Sigmoid colon (tissue), 7 donors: ENCODE results near the gene DTNBP1. TPM values are rescaled to one million over a fixed set of nuclear protein-coding genes. Genes with fewer than 3 reads are reported as not detected.
A peak's percentile ranks its signal among the peaks of the same experiment; 100 is the strongest.

ENCODE experiments used
- DNase-seq: peaks from one replicate; pipeline ENCODE4 v3.0.0-alpha.2; 2019
- H3K27ac ChIP-seq, 4 donors: fragments of 200-600 bp; sonication (generic); one replicate each; pipeline ENCODE4 v1.5.1; 2016 to 2019; ENCODE audit warnings: mild to moderate bottlenecking in 1 of 4
- H3K27me3 ChIP-seq, 3 donors: fragments of 200-600 bp; sonication (generic); one replicate each; pipeline ENCODE4 v1.5.1; 2019; ENCODE audit warnings: mild to moderate bottlenecking in 1 of 3
- H3K36me3 ChIP-seq, 4 donors: fragments of 200-600 bp; sonication (generic); one replicate each; pipeline ENCODE4 v1.5.1; 2016 to 2019
- H3K4me1 ChIP-seq, 4 donors: fragments of 200-600 bp; sonication (generic); one replicate each; pipeline ENCODE4 v1.5.1; 2017 to 2019
- H3K4me3 ChIP-seq, 4 donors: fragments of 200-600 bp; sonication (generic); one replicate each; pipeline ENCODE4 v1.5.1; 2017 to 2019; ENCODE audit warnings: mild to moderate bottlenecking in 2 of 4, moderate library complexity in 1 of 4
- H3K9me3 ChIP-seq, 4 donors: fragments of 200-600 bp in 3 of 4; sonication (generic) in 3 of 4; one replicate each; pipeline versions ENCODE4 v1.5.1 to v1.6.1; 2013 to 2019
- EP300 ChIP-seq, 4 donors: sonication (generic); formaldehyde crosslinking; IDR thresholded peaks; one replicate each; pipeline ENCODE4 v1.6.1; 2017; ENCODE audit warnings: antibody characterized with exemption in 4 of 4
- POLR2A ChIP-seq, 2 donors: fragments of 450-650 bp; IDR thresholded peaks; one replicate each; pipeline ENCODE4 v1.6.1; 2016; ENCODE audit warnings: antibody characterized with exemption in 2 of 2, mild to moderate bottlenecking in 2 of 2, moderate library complexity in 2 of 2
- POLR2AphosphoS5 ChIP-seq, 4 donors: sonication (generic); formaldehyde crosslinking; IDR thresholded peaks; one replicate each; pipeline ENCODE4 v1.6.1; 2017; ENCODE audit warnings: antibody characterized with exemption in 4 of 4
- WGBS, 2 donors: extraction: QIAGEN DNeasy Blood & Tissue Kit; methylation state at CpG; one replicate each; pipeline ENCODE4 v1.1.7; 2013; 5-methylcytosine and 5-hydroxymethylcytosine counted together
- intact Hi-C: fragments of 100-400 bp; cut with DNase I; formaldehyde crosslinking; loops from one replicate; pipeline ENCODE4 v1.15.1; 2023
- polyA plus RNA-seq, 3 donors: library from polyadenylated mRNA; stranded (reverse); fragments of 200-250 nt; gene quantifications; one replicate each; pipeline ENCODE4 v1.2.3, GENCODE V29; 2013
- total RNA-seq, 4 donors: library from RNA; depleted of rRNA; stranded (reverse); fragments of >200 nt; gene quantifications; one replicate each; pipeline ENCODE4 v1.1.0, GENCODE V29; 2016
- TF ChIP-seq, protein P1 (sequence below), 4 experiments: fragments of 450-650 bp in 3 of 4; fragments of 200-600 bp in 1 of 4; IDR thresholded peaks; one replicate each; pipeline ENCODE4 v1.5.1; 2016 to 2019; ENCODE audit warnings: antibody characterized with exemption in 4 of 4, mild to moderate bottlenecking in 3 of 4, moderate library complexity in 2 of 4
- donor health status: healthy with polysubstance abuse.
- donor health status: Bipolar disorder and iron deficiency.
- donor health status: healthy.

DTNBP1 gene
- total and polyA plus RNA-seq, 7 donors = 12.8 to 25.8 (median 18.7) TPM

DNA sequence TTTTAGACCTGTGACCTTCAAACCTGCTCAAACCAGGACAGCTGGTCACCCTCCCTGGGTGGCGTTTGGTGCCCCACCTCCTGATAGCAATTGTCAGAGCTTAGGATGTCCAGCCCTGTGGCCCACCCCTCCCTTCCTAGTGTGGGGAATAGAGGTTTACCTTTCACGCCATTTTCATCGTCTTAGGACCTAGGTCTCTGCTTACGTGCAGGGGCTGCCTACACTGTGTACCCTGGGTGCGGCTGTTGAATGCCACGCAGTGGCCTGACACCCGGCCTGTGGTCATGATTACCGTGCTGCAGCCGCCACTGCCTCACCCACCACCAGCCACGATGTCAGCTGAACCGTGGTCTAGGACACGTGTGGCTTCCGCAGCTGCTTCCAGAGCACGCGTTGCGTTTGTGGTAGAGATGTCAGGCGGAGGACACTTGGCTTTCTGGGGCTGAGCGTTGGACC, 157.3 kb downstream of the DTNBP1 start:
- Histone ChIP-seq H3K36me3 (peaks cover 0 to 40% (median 8%) of the 10 kb centered on the region in 4 donors), H3K27me3 (no peaks in the 10 kb centered on the region), H3K27ac (peak overlapping the region; percentile 59 to 82 (median 78)), H3K9me3 (no peaks in the 10 kb centered on the region), H3K4me1 (peaks cover 0 to 50% (median 36%) of the 10 kb centered on the region in 4 donors), H3K4me3 (peak overlapping the region in 3 of 4 donors; percentile 21 to 36 (median 26))
- intact Hi-C loops = no loop called here
- 82 to 86% methylated on average over 18 of the region's 18 CpGs for WGBS, 2 donors
- no peak for TF ChIP-seq POLR2A (IDR thresholded peaks at IDR 0.05)
- TF ChIP-seq POLR2AphosphoS5 (IDR thresholded peaks at IDR 0.05) = no peak
- TF ChIP-seq, protein P1, sequence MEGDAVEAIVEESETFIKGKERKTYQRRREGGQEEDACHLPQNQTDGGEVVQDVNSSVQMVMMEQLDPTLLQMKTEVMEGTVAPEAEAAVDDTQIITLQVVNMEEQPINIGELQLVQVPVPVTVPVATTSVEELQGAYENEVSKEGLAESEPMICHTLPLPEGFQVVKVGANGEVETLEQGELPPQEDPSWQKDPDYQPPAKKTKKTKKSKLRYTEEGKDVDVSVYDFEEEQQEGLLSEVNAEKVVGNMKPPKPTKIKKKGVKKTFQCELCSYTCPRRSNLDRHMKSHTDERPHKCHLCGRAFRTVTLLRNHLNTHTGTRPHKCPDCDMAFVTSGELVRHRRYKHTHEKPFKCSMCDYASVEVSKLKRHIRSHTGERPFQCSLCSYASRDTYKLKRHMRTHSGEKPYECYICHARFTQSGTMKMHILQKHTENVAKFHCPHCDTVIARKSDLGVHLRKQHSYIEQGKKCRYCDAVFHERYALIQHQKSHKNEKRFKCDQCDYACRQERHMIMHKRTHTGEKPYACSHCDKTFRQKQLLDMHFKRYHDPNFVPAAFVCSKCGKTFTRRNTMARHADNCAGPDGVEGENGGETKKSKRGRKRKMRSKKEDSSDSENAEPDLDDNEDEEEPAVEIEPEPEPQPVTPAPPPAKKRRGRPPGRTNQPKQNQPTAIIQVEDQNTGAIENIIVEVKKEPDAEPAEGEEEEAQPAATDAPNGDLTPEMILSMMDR (IDR thresholded peaks at IDR 0.05) = no peak
- DNase-seq = peak; percentile 66

DNA sequence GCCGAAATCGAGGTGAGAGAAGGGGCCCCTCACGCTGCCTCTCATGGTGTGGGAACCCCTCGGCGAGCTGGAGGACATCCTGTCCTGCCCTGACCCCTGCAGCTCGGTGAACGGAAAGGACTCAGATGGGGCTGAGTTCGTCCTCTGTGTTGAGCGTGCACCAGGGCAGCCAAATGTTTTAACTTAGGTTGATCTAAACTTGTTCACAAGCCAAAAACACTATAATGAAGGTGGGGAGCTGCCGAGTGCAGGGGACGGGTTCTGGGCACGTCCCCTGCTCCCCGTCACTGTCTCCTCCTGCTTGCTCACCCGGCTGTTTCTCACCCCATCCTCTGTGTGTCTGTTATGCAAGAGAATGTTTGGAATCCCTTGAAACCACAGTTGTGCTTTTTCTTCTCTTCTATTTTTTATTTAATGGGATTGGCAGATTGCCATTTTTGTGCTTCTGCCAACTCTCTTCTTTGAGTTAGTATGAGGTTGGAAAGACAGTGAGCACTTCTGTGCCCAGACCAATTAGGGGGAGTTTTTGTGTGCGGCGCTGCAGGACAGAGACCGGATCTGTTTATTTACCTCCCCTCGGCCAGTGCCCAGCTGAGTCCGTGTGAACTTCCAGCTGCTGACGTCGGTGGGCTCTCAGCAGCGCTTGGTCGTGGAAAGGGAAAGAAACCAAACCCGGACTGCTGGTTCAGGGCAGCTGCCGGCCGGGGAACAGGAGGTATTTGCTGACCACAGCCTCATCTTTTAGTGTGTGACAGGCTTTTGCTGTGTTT, 158.1 kb downstream of the DTNBP1 start:
- no peaks in the 10 kb centered on the region for H3K9me3 ChIP-seq
- peaks cover 0 to 50% (median 36%) of the 10 kb centered on the region in 4 donors for H3K4me1 ChIP-seq
- peak; percentile 92 for DNase-seq
- intact Hi-C loops = no loop called here
- peak overlapping the region in 3 of 4 donors; percentile 21 to 36 (median 26) for H3K4me3 ChIP-seq
- peaks cover 0 to 35% (median 8%) of the 10 kb centered on the region in 4 donors for H3K36me3 ChIP-seq
- whole genome bisulfite sequencing, 2 donors = 71 to 84% methylated on average over 26 of the region's 26 CpGs
- TF ChIP-seq, protein P1 (IDR thresholded peaks at IDR 0.05) = no peak
- TF ChIP-seq POLR2AphosphoS5 (IDR thresholded peaks at IDR 0.05) (peak; percentile 36 to 77 (median 66)), POLR2A (IDR thresholded peaks at IDR 0.05) (no peak), EP300 (IDR thresholded peaks at IDR 0.05) (peak in 2 of 4 donors; percentile 5 to 60)
- H3K27ac ChIP-seq = peak overlapping the region; percentile 59 to 82 (median 78)
- no peaks in the 10 kb centered on the region for H3K27me3 ChIP-seq

DNA sequence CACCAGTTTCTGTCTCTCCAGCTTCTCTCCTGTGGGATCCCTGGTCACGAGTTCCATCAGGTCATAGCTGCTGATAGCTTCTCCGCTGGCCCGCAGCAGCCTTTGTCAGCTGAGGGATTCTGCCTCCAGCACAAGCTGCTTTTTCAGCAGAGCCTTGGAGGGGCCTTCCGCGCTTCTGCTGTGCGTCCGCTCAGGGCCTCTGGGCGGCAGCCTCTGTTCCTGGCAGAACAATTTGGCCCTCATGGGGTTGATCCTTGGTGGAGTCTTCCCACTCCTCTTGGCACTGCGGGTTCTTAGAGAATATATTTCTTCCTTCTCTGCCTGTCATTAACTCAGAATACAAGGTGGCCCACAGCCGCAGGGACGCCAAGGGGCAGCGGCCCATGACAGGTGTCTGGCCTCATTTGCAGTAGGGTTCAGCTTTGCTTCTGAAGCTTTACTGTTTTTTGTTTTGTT, 158.8 kb downstream of the DTNBP1 start:
- Histone ChIP-seq H3K4me1 (peaks cover 0 to 50% (median 36%) of the 10 kb centered on the region in 4 donors), H3K4me3 (peak overlapping the region in 2 of 4 donors; percentile 26 to 36), H3K27ac (peak overlapping the region; percentile 59 to 82 (median 78)), H3K9me3 (no peaks in the 10 kb centered on the region), H3K36me3 (peaks cover 0 to 32% (median 3%) of the 10 kb centered on the region in 4 donors), H3K27me3 (no peaks in the 10 kb centered on the region)
- DNase-seq = peak; percentile 85
- TF ChIP-seq EP300 (IDR thresholded peaks at IDR 0.05) (no peak), POLR2A (IDR thresholded peaks at IDR 0.05) (no peak), POLR2AphosphoS5 (IDR thresholded peaks at IDR 0.05) (peak in 1 of 4 donors; percentile 39)
- TF ChIP-seq, protein P1 (IDR thresholded peaks at IDR 0.05) = peak in 1 of 4 experiments; percentile 12
- 88 to 94% methylated on average over 12 of the region's 12 CpGs for WGBS, 2 donors
- intact Hi-C loops = no loop called here

DNA sequence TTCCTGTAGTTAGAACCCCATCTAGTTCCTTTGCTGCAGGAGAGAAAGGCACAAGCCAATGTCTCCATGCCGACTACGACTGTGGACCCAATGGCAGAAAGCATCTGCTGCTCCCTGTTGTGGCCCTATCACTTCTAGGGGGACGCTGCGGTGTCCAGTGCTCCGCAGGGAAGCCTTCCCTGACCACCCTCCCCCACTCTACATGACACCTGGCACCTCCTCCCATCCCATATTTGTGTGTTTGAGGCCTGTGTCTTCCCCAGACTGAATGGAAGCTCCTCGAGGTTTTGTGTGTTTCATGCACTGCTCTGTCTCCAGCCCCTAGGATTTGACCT, 159.5 kb downstream of the DTNBP1 start:
- 90 to 94% methylated on average over 6 of the region's 6 CpGs for WGBS, 2 donors
- Histone ChIP-seq H3K4me3 (no peak overlapping the region), H3K27me3 (no peaks in the 10 kb centered on the region), H3K36me3 (peaks cover 0 to 31% (median 0%) of the 10 kb centered on the region in 4 donors), H3K27ac (peak overlapping the region in 3 of 4 donors; percentile 59 to 82 (median 79)), H3K4me1 (peaks cover 0 to 50% (median 36%) of the 10 kb centered on the region in 4 donors), H3K9me3 (no peaks in the 10 kb centered on the region)
- intact Hi-C loops = no loop called here
- DNase-seq = peak; percentile 61
- TF ChIP-seq POLR2AphosphoS5 (IDR thresholded peaks at IDR 0.05) (no peak), POLR2A (IDR thresholded peaks at IDR 0.05) (no peak), EP300 (IDR thresholded peaks at IDR 0.05) (no peak)
- TF ChIP-seq, protein P1 (IDR thresholded peaks at IDR 0.05) = no peak
